GM12874 (cell line): ENCODE measurements around the gene AARS2.

Source experiments
- CTCF ChIP-seq: IDR thresholded peaks from 2 replicates; pipeline ENCODE4 v1.5.1; 2011; ENCODE audit warnings: low read depth, mild to moderate bottlenecking, control low read depth, low read length, moderate library complexity; ENCODE audit not compliant: insufficient read depth

Gene AARS2

DNA sequence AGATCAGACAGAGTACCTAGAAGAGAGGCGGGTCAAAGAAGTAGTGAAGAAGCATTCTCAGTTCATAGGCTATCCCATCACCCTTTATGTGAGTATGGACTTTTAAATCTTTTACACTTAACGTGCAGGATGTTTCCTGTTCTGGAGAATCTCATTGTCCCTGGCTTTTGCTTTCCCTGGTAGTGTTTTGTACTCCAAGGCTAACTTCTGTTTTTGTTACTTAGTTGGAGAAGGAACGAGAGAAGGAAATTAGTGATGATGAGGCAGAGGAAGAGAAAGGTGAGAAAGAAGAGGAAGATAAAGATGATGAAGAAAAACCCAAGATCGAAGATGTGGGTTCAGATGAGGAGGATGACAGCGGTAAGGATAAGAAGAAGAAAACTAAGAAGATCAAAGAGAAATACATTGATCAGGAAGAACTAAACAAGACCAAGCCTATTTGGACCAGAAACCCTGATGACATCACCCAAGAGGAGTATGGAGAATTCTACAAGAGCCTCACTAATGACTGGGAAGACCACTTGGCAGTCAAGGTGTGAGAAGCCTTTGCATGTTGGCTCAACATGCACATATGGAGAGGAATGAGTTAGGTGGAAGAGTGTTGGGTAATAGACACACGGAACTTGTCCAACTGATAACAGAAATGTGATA is 63.0 kb downstream of the AARS2 start:
- no peak for TF ChIP-seq CTCF
